A673 (cell line): ENCODE measurements around the gene TOE1.

Source experiments
- CTCF ChIP-seq: fragments of 300-800, 200-600 bp; sonication (generic); conservative IDR thresholded peaks from 2 replicates; pipeline ENCODE4 v1.5.1; 2017; ENCODE audit warnings: low read depth, mild to moderate bottlenecking, antibody characterized with exemption, low read length, moderate library complexity, mixed read lengths
- EZH2 ChIP-seq: fragments of 200-600 bp; sonication (generic); IDR thresholded peaks from 2 replicates; pipeline ENCODE4 v1.6.1; 2017; ENCODE audit warnings: borderline replicate concordance, low read depth, mild to moderate bottlenecking, mixed read lengths, antibody characterized with exemption, low read length; ENCODE audit not compliant: poor library complexity, severe bottlenecking

GRCh38 chr1:45345014-45345413 is 5.0 kb downstream of the TOE1 start:
- TF ChIP-seq CTCF (no peak), EZH2 (no peak)
